ENCODE results near the gene RPL28. TPM values are rescaled to one million over a fixed set of nuclear protein-coding genes. Genes with fewer than 3 reads are reported as not detected.
A peak's percentile ranks its signal among the peaks of the same experiment; 100 is the strongest.
"Not testable (repeated sequence)": the region's sequence is repeated elsewhere in the genome, so short reads cannot be mapped to it uniquely, and the experiment has no call there.

RPL28 gene
- total and polyA plus RNA-seq, 10 donors, result 581 to 4,833 (median 1,526) TPM

DNA sequence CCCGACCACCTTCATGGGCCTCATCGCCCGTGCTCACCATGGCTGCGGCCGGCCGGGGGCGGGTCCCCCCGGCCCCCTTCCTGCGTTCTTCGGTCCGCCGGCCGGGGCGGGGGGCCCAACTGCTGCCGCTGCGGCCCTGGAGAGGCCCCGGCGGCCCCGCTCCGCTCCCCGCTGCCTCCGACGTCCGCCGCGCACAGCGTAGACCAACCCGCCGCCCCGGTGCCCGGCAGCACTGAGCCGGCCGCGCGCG lies 21.7 kb downstream of the RPL28 start, which contains the start of gene UBE2S:
TSS of gene UBE2S (minus strand) at position 239 of the 250 bp plus-strand sequence. CDS start at position 40, 199 bp downstream.
- WGBS, 5 donors, result 0 to 1% (median 0%) methylated on average over 1 to 36 of the region's 36 CpGs; no CpG with 5 or more reads in 1 of the 5 donors
- peak within 1 kb of the TSS; percentile 63 to 93 (median 82) for H3K4me3 ChIP-seq
- peaks cover 0 to 40% (median 20%) of the 10 kb centered on the region in 6 donors for H3K36me3 ChIP-seq
- DNase-seq; H3K27me3 ChIP-seq (replicated peaks in 1 of 7); intact Hi-C loops (cut with DNase I; ENCODE audit: low total_unique reads): not testable (repeated sequence)
- peaks cover 0 to 11% (median 0%) of the 10 kb centered on the region in 8 donors for H3K9me3 ChIP-seq
- TF ChIP-seq POLR2AphosphoS5 (IDR thresholded peaks at IDR 0.05) (peak in 2 of 3 donors; percentile 98 to 100), POLR2A (IDR thresholded peaks at IDR 0.05) (peak in 2 of 3 donors; percentile 87 to 94)
- peaks cover 7 to 51% (median 26%) of the 10 kb centered on the region in 6 donors for H3K4me1 ChIP-seq
- H3K27ac ChIP-seq, result peak within 1 kb of the TSS; percentile 93 to 99 (median 98)

- TF ChIP-seq POLR2AphosphoS5 (IDR thresholded peaks at IDR 0.05) (peak; percentile 64 to 100 (median 87)), POLR2A (IDR thresholded peaks at IDR 0.05) (no peak), CTCF (IDR thresholded peaks at IDR 0.05 in 8 of 11, conservative IDR thresholded peaks at IDR 0.05 in 3 of 11) (peak in 2 of 11 experiments; percentile 10 to 27)
- H3K27me3 ChIP-seq (replicated peaks in 1 of 7), result no peaks in the 10 kb centered on the region
- WGBS, 5 donors, result 0 to 1% (median 0%) methylated on average over 59 to 72 of the region's 72 CpGs
- peak; percentile 99 for DNase-seq
- H3K36me3 ChIP-seq, result peaks cover 0 to 35% (median 16%) of the 10 kb centered on the region in 6 donors
- peaks cover 0 to 11% (median 0%) of the 10 kb centered on the region in 8 donors for H3K9me3 ChIP-seq
- peaks cover 7 to 46% (median 26%) of the 10 kb centered on the region in 6 donors for H3K4me1 ChIP-seq
- peak overlapping the region; percentile 93 to 99 (median 98) for H3K27ac ChIP-seq
- intact Hi-C loops (cut with DNase I; ENCODE audit: low total_unique reads), result no loop called here
- peak overlapping the region; percentile 63 to 93 (median 82) for H3K4me3 ChIP-seq
Observed at GRCh38 chr19:55407800-55408532, 22.2 kb downstream of the RPL28 start.

- Histone ChIP-seq H3K4me3 (peak overlapping the region in 7 of 8 donors; percentile 63 to 93 (median 81)), H3K27ac (peak overlapping the region; percentile 93 to 99 (median 98)), H3K36me3 (peaks cover 0 to 29% (median 11%) of the 10 kb centered on the region in 6 donors), H3K4me1 (peaks cover 7 to 41% (median 25%) of the 10 kb centered on the region in 6 donors), H3K9me3 (peaks cover 0 to 11% (median 0%) of the 10 kb centered on the region in 8 donors), H3K27me3 (replicated peaks in 1 of 7) (no peaks in the 10 kb centered on the region)
- WGBS, 5 donors, result 68 to 80% (median 71%) methylated on average over 9 of the region's 9 CpGs
- TF ChIP-seq POLR2A (IDR thresholded peaks at IDR 0.05) (no peak), CTCF (IDR thresholded peaks at IDR 0.05 in 8 of 11, conservative IDR thresholded peaks at IDR 0.05 in 3 of 11) (no peak), POLR2AphosphoS5 (IDR thresholded peaks at IDR 0.05) (no peak)
- intact Hi-C loops (cut with DNase I; ENCODE audit: low total_unique reads), result no loop called here
- peak; percentile 79 for DNase-seq
Observed at GRCh38 chr19:55408533-55408872, 22.8 kb downstream of the RPL28 start.

- H3K4me1 ChIP-seq, result peaks cover 7 to 35% (median 25%) of the 10 kb centered on the region in 6 donors
- intact Hi-C loops (cut with DNase I; ENCODE audit: low total_unique reads), result not testable (repeated sequence)
Observed at GRCh38 chr19:55409179-55409578, 23.4 kb downstream of the RPL28 start.

GRCh38 chr19:55410168-55410567 lies 24.4 kb downstream of the RPL28 start:
- intact Hi-C loops (cut with DNase I; ENCODE audit: low total_unique reads), result loop anchor here (10.0 kb wide), 1 partner anchor 115 kb away; no protein-coding TSS in a partner anchor
- H3K4me1 ChIP-seq, result peaks cover 7 to 27% (median 25%) of the 10 kb centered on the region in 6 donors
- no peaks in the 10 kb centered on the region for H3K27me3 ChIP-seq (replicated peaks in 1 of 7)
- DNase-seq, result no peak
- H3K9me3 ChIP-seq, result peaks cover 0 to 11% (median 0%) of the 10 kb centered on the region in 8 donors
- WGBS, 5 donors, result 93 to 97% (median 95%) methylated on average over 2 of the region's 2 CpGs
- peaks cover 0 to 13% (median 4%) of the 10 kb centered on the region in 6 donors for H3K36me3 ChIP-seq
- TF ChIP-seq POLR2AphosphoS5 (IDR thresholded peaks at IDR 0.05) (no peak), POLR2A (IDR thresholded peaks at IDR 0.05) (no peak), CTCF (IDR thresholded peaks at IDR 0.05 in 8 of 11, conservative IDR thresholded peaks at IDR 0.05 in 3 of 11) (no peak)
- H3K27ac ChIP-seq, result no peak overlapping the region
- H3K4me3 ChIP-seq, result no peak overlapping the region

More at GRCh38 chr19:55409179-55409578, 23.4 kb downstream of the RPL28 start:
- Histone ChIP-seq H3K27ac (peak overlapping the region in 2 of 8 donors; percentile 94 to 97), H3K36me3 (peaks cover 0 to 23% (median 5%) of the 10 kb centered on the region in 6 donors), H3K9me3 (peaks cover 0 to 11% (median 0%) of the 10 kb centered on the region in 8 donors)
- not testable (repeated sequence) for H3K27me3 ChIP-seq (replicated peaks in 1 of 7); H3K4me3 ChIP-seq; DNase-seq
- WGBS, 5 donors, result 88 to 99% (median 95%) methylated on average over 8 of the region's 8 CpGs

All from spleen (tissue), 11 donors.